Ureter (tissue), 1 donor: Measurements from ENCODE around the gene HMGCL. TPM values are rescaled to one million over a fixed set of nuclear protein-coding genes. Genes with fewer than 3 reads are reported as not detected.

Experiments used
- DNase-seq: peaks from one replicate; pipeline ENCODE4 v3.0.0-alpha.2; 2020; ENCODE audit warnings: low spot score
- total RNA-seq: library from RNA; stranded (reverse); gene quantifications from one replicate; pipeline ENCODE4 v1.2.4, GENCODE V29; 2023
- donor health status: DM: yes; HTN: yes; CAD: no.

HMGCL gene
- total RNA-seq, 1 donor from 2014 or later: 54.1 TPM

GRCh38 chr1:23776217-23776616 lies 49.0 kb downstream of the HMGCL start:
- no peak for DNase-seq

DNA sequence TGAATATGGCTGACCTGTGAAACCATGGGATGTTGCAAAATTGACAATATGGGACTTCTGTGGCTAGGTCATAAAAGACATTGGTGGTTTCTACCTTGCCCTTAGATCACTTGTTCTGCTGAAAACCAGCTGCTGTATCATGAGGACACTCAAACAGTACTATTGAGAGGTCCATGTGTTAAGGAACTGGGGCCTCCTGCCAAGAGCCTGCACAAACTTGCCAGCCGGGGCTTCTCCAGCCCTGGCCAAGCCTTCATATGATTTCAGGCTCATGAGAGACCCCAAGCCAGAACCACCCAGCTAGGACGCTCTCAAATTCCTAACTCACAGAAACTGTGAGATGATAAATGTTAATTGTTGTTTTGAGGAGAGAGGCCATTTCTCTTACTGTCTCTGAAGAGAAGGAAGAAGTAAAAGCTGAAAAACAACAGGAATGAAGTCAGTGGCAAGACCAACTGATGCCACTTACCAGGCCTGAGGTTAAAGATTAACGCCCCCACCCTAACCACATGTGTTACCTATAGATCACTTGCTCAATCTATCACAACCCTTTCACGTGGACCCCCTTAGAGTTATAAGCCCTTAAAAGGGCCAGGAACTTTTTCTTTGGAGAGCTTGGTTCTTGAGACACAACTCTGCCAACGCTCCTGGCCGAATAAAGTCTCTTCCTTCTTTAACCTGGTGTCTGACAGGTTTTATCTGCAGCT lies 50.9 kb downstream of the HMGCL start:
- no peak for DNase-seq

DNA sequence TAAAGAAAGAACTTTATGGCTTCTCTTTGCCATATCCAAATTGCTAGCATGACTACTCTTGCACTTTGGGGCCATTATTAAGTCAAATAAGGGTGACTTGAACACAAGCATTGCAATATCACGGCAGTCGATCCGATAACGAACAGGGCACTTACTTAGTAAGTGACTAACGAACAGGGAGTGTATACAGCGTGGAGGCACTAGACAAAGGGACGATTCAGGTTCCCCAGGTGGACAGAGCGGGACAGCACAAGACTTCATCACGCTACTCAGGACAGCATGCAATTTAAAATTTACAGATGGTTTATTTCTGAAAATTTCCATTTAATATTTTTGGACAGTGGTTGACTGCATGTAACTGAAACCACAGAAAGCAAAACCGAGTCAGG lies 52.4 kb downstream of the HMGCL start:
- DNase-seq: no peak

GRCh38 chr1:23772049-23772853 lies 53.0 kb downstream of the HMGCL start:
- DNase-seq: peak; percentile 88

DNA sequence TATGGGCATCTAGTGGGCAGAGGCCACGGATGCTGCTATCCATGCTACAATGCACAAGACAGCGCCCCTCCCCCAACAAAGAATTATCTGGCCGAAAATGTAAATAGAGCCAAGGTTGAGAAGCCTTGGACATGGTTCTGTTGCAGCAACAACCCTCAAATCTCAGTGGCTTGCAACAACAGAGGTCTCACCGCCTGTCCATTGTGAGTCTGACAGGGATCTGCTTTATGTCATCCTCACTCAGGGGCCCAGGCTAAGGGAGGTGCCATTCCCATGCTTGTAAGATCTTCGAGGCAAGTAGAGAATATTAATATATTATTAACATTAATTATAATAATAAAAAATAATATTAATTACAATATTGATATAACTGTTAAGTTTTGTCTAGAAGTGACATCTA lies 56.5 kb downstream of the HMGCL start:
- DNase-seq: no peak

DNA sequence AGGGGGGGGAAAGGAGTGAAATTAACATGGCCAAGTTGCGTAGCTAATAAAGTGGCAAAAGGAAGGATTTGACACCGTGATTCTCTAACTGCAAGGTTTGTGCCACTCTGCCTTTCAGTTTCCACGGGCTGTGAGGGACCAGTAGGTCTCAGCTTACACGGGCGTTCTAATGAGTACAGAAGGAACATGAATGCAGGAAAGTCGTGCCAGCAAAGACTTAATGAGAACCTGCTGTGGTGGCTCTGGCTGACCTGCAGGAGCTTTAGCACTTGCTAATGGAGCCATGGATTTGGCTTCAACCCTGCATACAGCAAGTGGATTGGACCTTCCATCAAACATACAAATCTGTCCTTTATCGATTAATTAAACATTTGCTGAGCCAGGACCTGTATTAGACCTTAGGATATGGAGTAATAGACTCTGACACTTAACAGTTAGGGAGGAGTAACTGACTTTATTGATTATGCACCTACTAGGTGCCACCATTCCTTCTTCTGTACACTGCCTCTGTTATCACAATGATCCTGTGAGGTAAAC lies 62.1 kb downstream of the HMGCL start:
- no peak for DNase-seq

- no peak for DNase-seq
Measured at GRCh38 chr1:23759277-23759676, 66.0 kb downstream of the HMGCL start.

DNA sequence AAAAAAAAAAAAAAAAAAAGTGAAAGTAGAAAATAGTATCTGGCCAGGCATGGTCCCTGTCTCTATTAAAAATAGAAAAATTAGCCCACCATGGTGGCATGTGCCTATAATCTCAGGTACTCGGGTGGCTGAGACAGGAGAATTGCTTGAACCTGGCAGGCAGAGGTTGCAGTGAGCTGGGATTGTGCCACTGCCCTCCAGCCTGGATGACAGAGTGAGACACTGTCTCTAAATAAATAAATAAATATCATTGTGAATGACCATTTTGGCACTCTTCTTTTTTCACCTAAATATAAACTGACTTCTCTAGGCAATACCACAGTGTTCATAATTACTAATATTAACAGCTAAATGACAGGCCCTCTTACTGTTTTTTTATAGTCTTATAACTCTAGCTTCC lies 67.4 kb downstream of the HMGCL start:
- DNase-seq: no peak

- DNase-seq: no peak
Measured at GRCh38 chr1:23756676-23757075, 68.6 kb downstream of the HMGCL start.

DNA sequence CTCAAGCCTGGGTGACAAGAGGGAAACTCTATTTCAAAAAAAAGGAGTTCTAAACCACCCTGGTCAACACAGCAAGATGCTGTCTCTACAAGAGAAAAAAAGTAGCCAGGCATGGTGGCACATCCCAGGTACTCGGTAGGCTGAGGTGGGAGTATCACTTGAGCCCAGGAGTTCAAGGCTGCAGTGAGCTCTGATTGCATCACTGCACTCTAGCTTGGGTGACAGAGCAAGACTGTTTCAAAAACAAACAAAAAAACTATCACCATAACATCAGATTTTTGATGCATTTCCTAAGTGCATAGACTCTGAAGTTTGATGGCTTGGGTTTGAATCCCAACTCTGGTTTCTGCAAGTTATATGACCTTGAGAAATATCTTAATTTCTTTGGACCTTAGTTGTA lies 72.3 kb downstream of the HMGCL start:
- no peak for DNase-seq

Other genes with a start within 250 kb of the HMGCL start
- 1,350 TPM for gene RPL11, start 133.6 kb downstream of the HMGCL start, total RNA-seq
- gene ELOA, start 82.0 kb downstream of the HMGCL start, total RNA-seq: 45.6 TPM
- 44.1 TPM for gene PITHD1, start 47.0 kb downstream of the HMGCL start, total RNA-seq
- gene LYPLA2, start 34.3 kb downstream of the HMGCL start, total RNA-seq: 68.6 TPM
- gene GALE, start 24.7 kb downstream of the HMGCL start, total RNA-seq: 77.2 TPM
- gene FUCA1, start 42.9 kb upstream of the HMGCL start, total RNA-seq: 72.3 TPM
- gene CNR2, start 87.9 kb upstream of the HMGCL start, total RNA-seq: not detected
- gene PNRC2, start 134.4 kb upstream of the HMGCL start, total RNA-seq: 101 TPM
- 126 TPM for gene SRSF10, start 154.9 kb upstream of the HMGCL start, total RNA-seq